UCSD-AML1 (cell line): Measurements from ENCODE around the gene PTPRD.

ENCODE experiments used
- DNase-seq: peaks from one replicate; lab custom pipeline; 2025; ENCODE audit not compliant: unreplicated experiment; lab: John Stamatoyannopoulos, UW

The PTPRD gene

GRCh38 chr9:8381601-8382000, 2231.2 kb downstream of the PTPRD start:
- no peak for DNase-seq

DNA sequence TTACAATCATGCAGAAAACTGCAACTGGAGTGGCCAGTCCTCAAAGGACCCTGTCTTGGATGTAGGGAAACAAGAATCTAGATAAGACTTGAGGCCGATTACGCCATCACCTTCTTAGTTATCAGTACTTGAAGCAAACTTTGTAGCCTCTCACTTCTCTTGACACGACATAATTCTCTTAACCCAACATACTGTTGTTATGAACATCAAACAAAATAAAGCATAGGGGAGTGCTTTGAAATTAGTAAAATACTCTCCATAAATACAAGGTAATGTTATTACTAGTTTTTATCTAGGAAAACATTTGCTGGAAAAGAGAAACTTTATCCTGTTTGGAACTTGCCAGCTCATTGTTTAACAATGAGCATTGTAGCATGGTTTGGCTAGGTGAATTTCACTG, 2238.3 kb downstream of the PTPRD start:
- DNase-seq = no peak

- DNase-seq = no peak
Observed at GRCh38 chr9:8371686-8372085, 2241.1 kb downstream of the PTPRD start.

GRCh38 chr9:8366161-8366926, 2246.5 kb downstream of the PTPRD start:
- DNase-seq = no peak

- no peak for DNase-seq
Observed at GRCh38 chr9:8365466-8366160, 2247.2 kb downstream of the PTPRD start.

GRCh38 chr9:8365029-8365428, 2247.8 kb downstream of the PTPRD start:
- no peak for DNase-seq

DNA sequence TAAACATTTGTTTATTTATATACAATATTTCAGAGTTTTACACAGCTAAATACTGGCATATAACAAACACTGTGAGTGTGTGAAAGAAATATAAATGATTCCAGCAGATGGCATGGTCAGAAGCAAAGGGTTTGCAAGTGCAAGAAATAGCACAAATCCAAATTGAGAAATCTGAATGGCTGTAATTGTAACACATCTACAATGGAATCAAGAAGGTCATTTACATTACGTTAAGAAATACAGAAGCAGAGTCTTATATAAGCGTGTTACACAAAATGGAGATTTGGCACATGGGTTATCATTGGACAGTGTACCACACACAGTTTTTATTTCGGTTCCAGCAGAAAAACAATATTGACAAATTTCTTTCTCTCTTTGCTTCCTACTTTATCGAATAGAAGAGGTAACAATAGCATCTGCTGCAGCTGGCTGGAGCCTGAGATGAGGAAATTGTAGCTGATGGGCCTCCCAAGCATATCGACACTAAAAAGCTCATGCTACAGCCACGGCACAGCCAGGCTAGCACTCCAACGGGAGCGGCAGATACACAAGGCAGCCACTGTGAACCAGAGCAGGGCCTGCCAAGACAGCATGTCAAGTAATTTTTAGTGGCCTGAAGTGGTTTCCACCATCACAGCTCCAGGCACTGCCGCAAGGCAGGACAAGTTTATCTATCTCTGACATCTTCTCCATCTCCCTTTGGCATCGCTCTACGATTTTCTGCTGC, 2248.6 kb downstream of the PTPRD start:
- no peak for DNase-seq

DNA sequence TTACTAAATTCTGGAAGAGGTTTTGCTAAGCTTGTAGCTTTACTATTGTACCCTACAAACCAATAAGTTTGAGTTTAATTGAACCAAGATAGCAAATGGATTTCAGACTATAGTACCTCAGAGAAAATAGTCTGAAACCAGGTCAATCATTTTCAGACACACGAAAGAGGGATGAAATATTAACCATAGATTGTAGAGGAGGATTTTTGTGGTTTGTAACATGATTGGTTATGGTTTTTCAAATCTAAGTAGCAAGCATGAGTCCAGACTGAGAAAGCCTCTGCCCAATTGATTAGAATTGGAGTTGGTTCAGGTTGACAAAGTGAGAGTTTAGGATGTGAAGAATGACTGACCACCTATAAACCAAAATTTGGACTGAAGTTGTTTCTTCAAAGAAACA, 2250.6 kb downstream of the PTPRD start:
- no peak for DNase-seq

DNA sequence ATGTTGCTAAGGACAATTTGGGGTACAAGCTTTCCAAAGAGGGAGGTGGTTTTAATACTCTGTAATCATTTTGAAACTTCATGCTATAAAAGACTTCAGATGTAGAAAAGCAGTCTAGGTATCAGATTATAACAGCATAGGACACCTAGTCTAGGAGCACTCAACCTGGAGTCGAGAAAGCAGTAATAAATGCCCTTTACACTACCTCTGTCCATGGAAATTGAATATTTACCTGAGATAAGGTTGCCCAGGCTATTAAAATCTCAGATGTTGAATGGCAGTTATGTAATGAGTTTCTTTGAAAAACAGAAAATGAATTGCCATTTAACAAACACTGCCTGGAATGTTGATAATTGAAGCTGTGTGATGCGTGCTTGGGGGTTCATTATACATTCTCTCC, 2251.4 kb downstream of the PTPRD start:
- no peak for DNase-seq

- DNase-seq = no peak
Observed at GRCh38 chr9:8356406-8356805, 2256.4 kb downstream of the PTPRD start.

GRCh38 chr9:8351436-8351835, 2261.4 kb downstream of the PTPRD start:
- no peak for DNase-seq

DNA sequence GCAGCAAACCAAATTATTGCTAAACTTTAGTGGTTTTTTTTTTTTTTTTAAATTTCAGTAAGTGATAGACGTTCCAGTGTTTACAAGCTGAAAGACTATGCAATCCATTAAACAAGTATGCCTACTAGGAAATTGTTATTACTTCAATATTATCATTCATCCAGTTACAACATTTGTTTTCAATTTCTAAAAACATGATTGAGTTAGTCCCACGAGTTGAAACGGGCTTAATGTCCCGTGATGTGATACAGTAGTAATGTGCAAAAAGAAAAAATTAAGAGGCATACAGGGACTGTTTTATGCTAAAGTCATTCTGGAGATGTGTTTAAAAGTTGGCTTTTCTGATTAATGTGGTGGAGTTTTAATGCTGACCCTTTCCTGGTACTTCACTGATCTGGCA, 2262.9 kb downstream of the PTPRD start:
- no peak for DNase-seq

- DNase-seq = no peak
Observed at GRCh38 chr9:8349376-8349775, 2263.4 kb downstream of the PTPRD start.

GRCh38 chr9:8348756-8349155, 2264.0 kb downstream of the PTPRD start:
- DNase-seq = no peak

- DNase-seq = no peak
Observed at GRCh38 chr9:8346296-8346695, 2266.5 kb downstream of the PTPRD start.

DNA sequence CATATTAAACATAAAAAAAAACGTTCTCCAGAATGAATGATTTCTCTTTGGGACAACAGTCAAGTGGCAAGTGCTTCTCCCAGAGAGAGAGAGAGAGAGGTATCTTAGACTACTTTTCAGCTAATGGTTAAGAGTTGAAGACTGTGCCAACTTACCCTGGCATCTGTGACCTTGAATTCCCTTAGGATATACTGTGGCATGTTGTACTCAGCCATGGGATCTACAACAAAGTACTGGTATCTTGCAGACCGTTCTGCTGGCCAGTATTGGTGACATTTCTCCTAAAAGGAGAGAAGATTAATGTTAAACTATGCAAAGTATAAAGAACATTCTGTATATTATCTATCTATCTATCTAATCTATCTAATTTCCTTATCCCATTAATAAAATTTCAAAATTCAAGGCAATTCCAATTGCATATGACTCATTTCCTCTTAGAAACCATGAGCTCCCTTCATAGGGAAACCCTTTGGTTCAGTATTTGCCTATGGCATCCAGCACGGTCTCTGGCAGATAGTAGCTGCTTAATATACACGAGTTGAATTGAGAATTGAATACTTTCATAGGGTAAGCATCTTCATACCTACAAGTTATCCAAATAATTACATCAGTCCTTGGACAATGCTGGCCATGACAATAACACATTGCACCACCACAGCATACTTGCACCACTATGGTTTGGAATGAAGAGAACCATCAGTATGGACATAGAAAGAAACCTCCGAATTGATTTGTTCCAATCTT, 2273.9 kb downstream of the PTPRD start:
- DNase-seq = no peak

GRCh38 chr9:8337834-8338766, 2274.7 kb downstream of the PTPRD start:
- no peak for DNase-seq

DNA sequence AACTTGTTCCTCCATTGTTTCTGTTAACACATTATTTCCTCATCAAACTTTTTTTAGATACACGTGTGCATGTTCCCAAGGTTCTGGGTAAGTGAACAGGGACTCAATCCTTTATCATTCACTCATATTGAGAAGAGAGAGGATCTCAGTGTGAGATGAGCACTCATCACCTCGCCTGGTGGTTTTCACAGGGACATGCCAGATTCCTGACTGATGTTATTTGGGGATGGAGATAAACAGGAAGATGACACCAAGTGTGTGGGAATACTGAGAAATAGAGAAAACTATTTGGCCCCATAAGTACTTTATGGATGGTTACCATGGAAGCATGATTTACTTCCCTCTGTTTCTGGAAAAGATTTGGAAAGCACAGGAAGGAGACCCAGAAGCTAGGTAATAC, 2279.9 kb downstream of the PTPRD start:
- no peak for DNase-seq

GRCh38 chr9:8332331-8332650, 2280.5 kb downstream of the PTPRD start:
- no peak for DNase-seq
